Measurements from ENCODE around the gene PIP4K2C. TPM values are rescaled to one million over a fixed set of nuclear protein-coding genes. Genes with fewer than 3 reads are reported as not detected.

PIP4K2C gene
- total RNA-seq, 2 donors from 2014 or later: 33.4 to 39.9 TPM

- H3K27me3 ChIP-seq (replicated peaks; ENCODE audit: insufficient read depth): no peaks in the 10 kb centered on the region
- no peak overlapping the region for H3K4me3 ChIP-seq
- no peaks in the 10 kb centered on the region for H3K9me3 ChIP-seq
- DNase-seq (ENCODE audit: low spot score): no peak
- H3K4me1 ChIP-seq (ENCODE audit: control insufficient read depth in 1 of 2, low read depth in 2 of 2): no peaks in the 10 kb centered on the region
- H3K36me3 ChIP-seq: peaks cover 6% of the 10 kb centered on the region
- no peak for ATAC-seq (ENCODE audit: insufficient number of reproducible peaks, low FRiP score, low read depth)
- no peak overlapping the region for H3K27ac ChIP-seq
- no peak for TF ChIP-seq CTCF (IDR thresholded peaks at IDR 0.05)
Observed at GRCh38 chr12:57582440-57582839, 8.6 kb upstream of the PIP4K2C start.

- ATAC-seq (ENCODE audit: insufficient number of reproducible peaks, low FRiP score, low read depth) (peak; percentile 95), DNase-seq (ENCODE audit: low spot score) (peak; percentile 34)
- Histone ChIP-seq H3K36me3 (no peaks in the 10 kb centered on the region), H3K4me3 (no peak overlapping the region), H3K27ac (no peak overlapping the region), H3K9me3 (no peaks in the 10 kb centered on the region), H3K27me3 (replicated peaks; ENCODE audit: insufficient read depth) (no peaks in the 10 kb centered on the region), H3K4me1 (ENCODE audit: control insufficient read depth in 1 of 2, low read depth in 2 of 2) (no peaks in the 10 kb centered on the region)
- peak; percentile 95 for TF ChIP-seq CTCF (IDR thresholded peaks at IDR 0.05)
Observed at GRCh38 chr12:57583008-57583831, 7.8 kb upstream of the PIP4K2C start.

- ATAC-seq (ENCODE audit: insufficient number of reproducible peaks, low FRiP score, low read depth) (no peak), DNase-seq (ENCODE audit: low spot score) (no peak)
- TF ChIP-seq CTCF (IDR thresholded peaks at IDR 0.05): no peak
- H3K36me3 ChIP-seq: no peaks in the 10 kb centered on the region
- no peaks in the 10 kb centered on the region for H3K27me3 ChIP-seq (replicated peaks; ENCODE audit: insufficient read depth)
- no peak overlapping the region for H3K27ac ChIP-seq
- H3K4me1 ChIP-seq (ENCODE audit: control insufficient read depth in 1 of 2, low read depth in 2 of 2): no peaks in the 10 kb centered on the region
- no peak overlapping the region for H3K4me3 ChIP-seq
- no peaks in the 10 kb centered on the region for H3K9me3 ChIP-seq
Observed at GRCh38 chr12:57584050-57584449, 6.9 kb upstream of the PIP4K2C start.

- H3K9me3 ChIP-seq: no peaks in the 10 kb centered on the region
- H3K27me3 ChIP-seq (replicated peaks; ENCODE audit: insufficient read depth): no peaks in the 10 kb centered on the region
- ATAC-seq (ENCODE audit: insufficient number of reproducible peaks, low FRiP score, low read depth): no peak
- H3K4me1 ChIP-seq (ENCODE audit: control insufficient read depth in 1 of 2, low read depth in 2 of 2): no peaks in the 10 kb centered on the region
- no peak overlapping the region for H3K27ac ChIP-seq
- no peaks in the 10 kb centered on the region for H3K36me3 ChIP-seq
- TF ChIP-seq CTCF (IDR thresholded peaks at IDR 0.05): no peak
- no peak for DNase-seq (ENCODE audit: low spot score)
- H3K4me3 ChIP-seq: no peak overlapping the region
Observed at GRCh38 chr12:57584690-57585089, 6.3 kb upstream of the PIP4K2C start.

GRCh38 chr12:57585156-57585555 lies 5.8 kb upstream of the PIP4K2C start:
- no peaks in the 10 kb centered on the region for H3K9me3 ChIP-seq
- TF ChIP-seq CTCF (IDR thresholded peaks at IDR 0.05): no peak
- no peak overlapping the region for H3K4me3 ChIP-seq
- H3K4me1 ChIP-seq (ENCODE audit: control insufficient read depth in 1 of 2, low read depth in 2 of 2): peaks cover 0 to under 1% of the 10 kb centered on the region in 2 donors
- ATAC-seq (ENCODE audit: insufficient number of reproducible peaks, low FRiP score, low read depth) (no peak), DNase-seq (ENCODE audit: low spot score) (no peak)
- H3K27me3 ChIP-seq (replicated peaks; ENCODE audit: insufficient read depth): no peaks in the 10 kb centered on the region
- no peaks in the 10 kb centered on the region for H3K36me3 ChIP-seq
- no peak overlapping the region for H3K27ac ChIP-seq
